K562 (cell line): ENCODE results near the gene C16orf89. TPM values are rescaled to one million over a fixed set of nuclear protein-coding genes. Genes with fewer than 3 reads are reported as not detected.
"Not testable (repeated sequence)": the region's sequence is repeated elsewhere in the genome, so short reads cannot be mapped to it uniquely, and the experiment has no call there.

Experiments used
- ATAC-seq: fragments of 200-7000 bp; cut with Tn5 transposase; 3 replicates; pipeline ENCODE4 v1.9.1; 2020; ENCODE audit warnings: moderate library complexity
- BruUV-seq: library from RNA; stranded (reverse); fragments of 400-500 nt; replicated peaks from 2 replicates; lab custom pipeline; 2021; lab: Mats Ljungman, UMichigan
- CTCF ChIA-PET: fragments of 300-600 bp; formaldehyde crosslinking; extraction: SDS; loops from one replicate; lab custom pipeline; 2021; ENCODE audit warnings: low intra/inter-chr PET ratio; lab: Yijun Ruan, JAX
- POLR2A ChIA-PET: fragments of 300-600, 350-650 bp; sonication (Branson Sonifier 250); formaldehyde crosslinking; extraction: SDS; loops from one replicate; lab custom pipeline; 2021; ENCODE audit warnings: antibody characterized with exemption, inconsistent platforms; lab: Yijun Ruan, JAX
- DNase-seq, 4 experiments: peaks; one replicate each; pipeline versions ENCODE4 v3.0.0 to v3.0.0-alpha.2; 2011 to 2018; ENCODE audit warnings: low spot score in 3 of 4, mixed read lengths in 3 of 4; ENCODE audit errors: extremely low read depth in 1 of 4
- FAIRE-seq: peaks from 2 replicates; lab custom pipeline; 2011; peaks lifted over from hg19 to GRCh38; lab: Jason Lieb, UNC
- H2AFZ ChIP-seq: 2 replicates; pipeline ENCODE4 v1.6.0; 2011; ENCODE audit warnings: low read depth, low read length, control low read depth, inconsistent platforms
- H3K27ac ChIP-seq: fragments of 200-600 bp; 3 replicates; pipeline ENCODE4 v1.8.0; 2011; ENCODE audit warnings: low read depth, mild to moderate bottlenecking, control low read depth, inconsistent platforms, low read length, moderate library complexity, mixed read lengths; ENCODE audit errors: extremely low read depth
- H3K27me3 ChIP-seq, 2 experiments: fragments of 300-600 bp in 1 of 2; 2 replicates in 1 of 2; 3 replicates in 1 of 2; pipeline versions ENCODE4 v1.6.0 to v1.8.0; 2011; ENCODE audit warnings: inconsistent platforms in 2 of 2, low read length in 2 of 2, mild to moderate bottlenecking in 1 of 2, mixed read lengths in 1 of 2, moderate library complexity in 1 of 2; ENCODE audit not compliant: control insufficient read depth in 2 of 2, insufficient read depth in 2 of 2
- H3K36me3 ChIP-seq: fragments of 300-600 bp; 3 replicates; pipeline ENCODE4 v1.8.0; 2011; ENCODE audit warnings: mild to moderate bottlenecking, low read length, inconsistent platforms; ENCODE audit not compliant: control insufficient read depth, insufficient read depth
- H3K4me1 ChIP-seq, 2 experiments: fragments of 200-600 bp in 1 of 2; replicated peaks in 1 of 2; 2 replicates in 1 of 2; 3 replicates in 1 of 2; pipeline versions ENCODE4 v1.5.1 to v1.8.0; 2011; ENCODE audit warnings: inconsistent platforms in 2 of 2, low read length in 2 of 2, mild to moderate bottlenecking in 1 of 2, mixed read lengths in 1 of 2, moderate library complexity in 1 of 2; ENCODE audit not compliant: control insufficient read depth in 2 of 2, insufficient read depth in 2 of 2
- H3K4me2 ChIP-seq: 2 replicates; pipeline ENCODE4 v1.6.1; 2011; ENCODE audit warnings: low read length, control low read depth, inconsistent platforms, mixed read lengths; ENCODE audit not compliant: insufficient read depth
- H3K4me3 ChIP-seq: fragments of 200-600 bp; sonication (generic), shearing (Covaris generic); 2 replicates; pipeline ENCODE4 v1.5.1; 2016; ENCODE audit warnings: control low read depth, inconsistent platforms
- H3K79me2 ChIP-seq: fragments of 200-600 bp; 3 replicates; pipeline ENCODE4 v1.8.0; 2011; ENCODE audit warnings: low read length, inconsistent platforms; ENCODE audit not compliant: control insufficient read depth, insufficient read depth
- H3K9ac ChIP-seq, 2 experiments: 2 replicates each; pipeline versions ENCODE4 v1.6.0 to v1.6.1; 2011; ENCODE audit warnings: low read depth in 2 of 2, low read length in 2 of 2, control low read depth in 1 of 2, inconsistent platforms in 1 of 2, mild to moderate bottlenecking in 1 of 2, mixed read lengths in 1 of 2; ENCODE audit not compliant: insufficient read depth in 1 of 2
- H3K9me1 ChIP-seq: one replicate; pipeline ENCODE4 v1.6.0; 2011; ENCODE audit warnings: inconsistent platforms, mild to moderate bottlenecking, low read length, moderate library complexity; ENCODE audit not compliant: control insufficient read depth, insufficient read depth
- H3K9me3 ChIP-seq: replicated peaks from 2 replicates; pipeline ENCODE4 v1.5.1; 2011; ENCODE audit warnings: low read depth, low read length, inconsistent platforms; ENCODE audit not compliant: control insufficient read depth, insufficient read depth
- H4K20me1 ChIP-seq: replicated peaks from 2 replicates; pipeline ENCODE4 v1.6.1; 2011; ENCODE audit warnings: low read length, inconsistent platforms, mixed read lengths; ENCODE audit not compliant: control insufficient read depth, insufficient read depth
- WGBS: fragments of 100-300 bp; shearing (Covaris generic); methylation state at CpG from one replicate; pipeline ENCODE4 v1.1.6; 2016; ENCODE audit warnings: low coverage, mixed read lengths; ENCODE audit not compliant: insufficient coverage; ENCODE audit errors: missing lambda C conversion rate; 5-methylcytosine and 5-hydroxymethylcytosine counted together
- in situ Hi-C: fragments of 300-500 bp; cut with MboI; formaldehyde crosslinking; loops from 4 replicates; pipeline ENCODE4 v1.15.0; 2018; ENCODE audit warnings: inconsistent platforms, mixed read lengths
- intact Hi-C: fragments of 100-400 bp; cut with micrococcal nuclease; formaldehyde crosslinking; loops from 2 replicates; pipeline ENCODE4 v1.14.2; 2022
- polyA plus RNA-seq, 8 experiments: library from polyadenylated mRNA; depleted of rRNA in 4 of 8; stranded (reverse) in 5 of 8; unstranded in 3 of 8; fragments of >200 nt; fragmentation: Nextera tagmentation in 2 of 8; fragmentation: Illumina TruSeq in 1 of 8; extraction: Ambion mirVana in 2 of 8; extraction: Trizol in 1 of 8; gene quantifications; 2 replicates each; pipeline versions ENCODE4 v1.2.1 to v1.2.3, GENCODE V29; 2011 to 2014; ENCODE audit warnings: inconsistent platforms in 1 of 8, missing spikeins in 1 of 8
- total RNA-seq, 7 experiments: library from RNA; depleted of rRNA in 6 of 7; stranded (reverse); fragments of >200 nt in 6 of 7; fragmentation: Illumina TruSeq in 2 of 7; extraction: Trizol in 2 of 7; gene quantifications; 2 replicates each; pipeline versions ENCODE4 v1.2.1 to v1.2.3, GENCODE V29; 2011 to 2021; ENCODE audit warnings: low replicate concordance in 1 of 7

C16orf89 gene
- total and polyA plus RNA-seq, 9 of the 15 experiments (the other 6 are each of a cell fraction or from before 2014, with no cell fraction given), result not detected

- CTCF ChIA-PET, H3K27me3 ChIP-seq, H3K9me1 ChIP-seq, H3K4me1 ChIP-seq, H3K9ac ChIP-seq, ATAC-seq, H3K9me3 ChIP-seq, POLR2A ChIA-PET, H3K79me2 ChIP-seq, intact Hi-C loops, BruUV-seq, DNase-seq, H3K36me3 ChIP-seq, H4K20me1 ChIP-seq, H2AFZ ChIP-seq, in situ Hi-C loops, H3K4me3 ChIP-seq, FAIRE-seq, H3K4me2 ChIP-seq, H3K27ac ChIP-seq: not testable (repeated sequence)
- WGBS, result 17% methylated on average over 12 of the region's 12 CpGs
Observed at GRCh38 chr16:5103296-5104032, 37.7 kb upstream of the C16orf89 start.

GRCh38 chr16:5099174-5099573 is 33.4 kb upstream of the C16orf89 start:
- DNase-seq, H3K4me1 ChIP-seq, H3K27ac ChIP-seq, FAIRE-seq, H3K4me3 ChIP-seq, H2AFZ ChIP-seq, ATAC-seq, CTCF ChIA-PET, H4K20me1 ChIP-seq, H3K79me2 ChIP-seq, intact Hi-C loops, H3K9me3 ChIP-seq, BruUV-seq, in situ Hi-C loops, H3K4me2 ChIP-seq, H3K9me1 ChIP-seq, H3K9ac ChIP-seq, H3K36me3 ChIP-seq, H3K27me3 ChIP-seq: not testable (repeated sequence)
- POLR2A ChIA-PET, result interaction anchor here (1.0 to 1.2 kb wide), 2 partner anchors 15 to 67 kb away, joined by 3 read pairs; no protein-coding TSS in a partner anchor
- 17% methylated on average over 2 of the region's 4 CpGs for WGBS
